Head of caudate nucleus (tissue), 42 donors: ENCODE results near the gene ADAM8.

Experiments used
- DNase-seq, 42 donors: peaks; one replicate each; pipeline versions ENCODE4 v3.0.0 to v3.0.0-alpha.2; 2020 to 2021; ENCODE audit warnings: mixed read lengths in 7 of 42
- intact Hi-C: fragments of 100-400 bp; cut with DNase I; formaldehyde crosslinking; loops from one replicate; pipeline ENCODE4 v1.15.0; 2022

ADAM8 gene

GRCh38 chr10:133287832-133288500, 11.3 kb upstream of the ADAM8 start:
- DNase-seq, result no peak
- intact Hi-C loops, result no loop called here

GRCh38 chr10:133286366-133286765, 9.7 kb upstream of the ADAM8 start:
- peak in 17 of 42 donors; percentile 17 to 68 (median 38) for DNase-seq
- intact Hi-C loops, result no loop called here

- no peak for DNase-seq
Observed at GRCh38 chr10:133285217-133285616, 8.5 kb upstream of the ADAM8 start.

GRCh38 chr10:133283931-133284330, 7.3 kb upstream of the ADAM8 start:
- intact Hi-C loops, result no loop called here
- DNase-seq, result no peak

More at GRCh38 chr10:133285217-133285616, 8.5 kb upstream of the ADAM8 start:
- intact Hi-C loops, result no loop called here

- intact Hi-C loops, result no loop called here
- DNase-seq, result no peak
Observed at GRCh38 chr10:133282846-133283390, 6.2 kb upstream of the ADAM8 start.

- no peak for DNase-seq
- intact Hi-C loops, result no loop called here
Observed at GRCh38 chr10:133281628-133282372, 5.1 kb upstream of the ADAM8 start.

- DNase-seq, result no peak
- intact Hi-C loops, result no loop called here
Observed at GRCh38 chr10:133281084-133281483, 4.4 kb upstream of the ADAM8 start.

- DNase-seq, result no peak
- intact Hi-C loops, result no loop called here
Observed at GRCh38 chr10:133280391-133281059, 3.9 kb upstream of the ADAM8 start.

- intact Hi-C loops, result no loop called here
- no peak for DNase-seq
Observed at GRCh38 chr10:133279326-133280226, 2.9 kb upstream of the ADAM8 start.

GRCh38 chr10:133278577-133279265, 2.1 kb upstream of the ADAM8 start:
- DNase-seq, result peak in 13 of 42 donors; percentile 21 to 63 (median 34)
- intact Hi-C loops, result no loop called here

GRCh38 chr10:133277993-133278576, 1.4 kb upstream of the ADAM8 start:
- intact Hi-C loops, result no loop called here
- no peak for DNase-seq

- intact Hi-C loops, result no loop called here
- DNase-seq, result no peak
Observed at GRCh38 chr10:133277277-133277992, 767 bp upstream of the ADAM8 start.

- intact Hi-C loops, result no loop called here
- no peak for DNase-seq
Observed at GRCh38 chr10:133276100-133276434, 601 bp downstream of the ADAM8 start.

GRCh38 chr10:133275684-133276092, 980 bp downstream of the ADAM8 start:
- intact Hi-C loops, result no loop called here
- no peak for DNase-seq

- intact Hi-C loops, result no loop called here
- no peak for DNase-seq
Observed at GRCh38 chr10:133274751-133275683, 1.7 kb downstream of the ADAM8 start.

GRCh38 chr10:133273534-133274143, 3.0 kb downstream of the ADAM8 start:
- DNase-seq, result no peak
- intact Hi-C loops, result no loop called here
